IMR-90 (cell line): ENCODE measurements around the gene NPTX1. TPM values are rescaled to one million over a fixed set of nuclear protein-coding genes. Genes with fewer than 3 reads are reported as not detected.

ENCODE experiments used
- ATAC-seq: fragments of 200-7000 bp; cut with Tn5 transposase; 2 replicates; pipeline ENCODE4 v1.9.1; 2020; ENCODE audit warnings: low read depth, mild to moderate bottlenecking, moderate library complexity
- BruUV-seq: library from RNA; stranded (reverse); fragments of 400-500 nt; replicated peaks from 2 replicates; lab custom pipeline; 2021; lab: Mats Ljungman, UMichigan
- CTCF ChIA-PET: fragments of 300-600 bp; formaldehyde crosslinking; extraction: SDS; loops from one replicate; lab custom pipeline; 2021; ENCODE audit warnings: antibody characterized with exemption; lab: Yijun Ruan, JAX
- POLR2A ChIA-PET: fragments of 300-600 bp; sonication (Branson Sonifier 250); formaldehyde crosslinking; loops from one replicate; lab custom pipeline; 2022; ENCODE audit warnings: antibody characterized with exemption; ENCODE audit not compliant: unreplicated experiment; lab: Charles Lee
- DNase-seq: peaks from one replicate; pipeline ENCODE4 v3.0.0; 2013
- H2AFZ ChIP-seq: replicated peaks from 2 replicates; pipeline ENCODE3; 2013; ENCODE audit warnings: low read length, mild to moderate bottlenecking; ENCODE audit not compliant: poor library complexity
- H2AK5ac ChIP-seq: 2 replicates; pipeline ENCODE4 v1.6.1; 2013; ENCODE audit warnings: low read depth, low read length, inconsistent platforms
- H2AK9ac ChIP-seq: replicated peaks from 2 replicates; pipeline ENCODE3; 2013; ENCODE audit warnings: mild to moderate bottlenecking, low read depth, low read length, moderate library complexity; ENCODE audit not compliant: poor library complexity
- H2BK120ac ChIP-seq: 2 replicates; pipeline ENCODE4 v1.6.1; 2013; ENCODE audit warnings: low read depth, low read length, inconsistent platforms
- H2BK15ac ChIP-seq: 3 replicates; pipeline ENCODE4 v1.6.1; 2013; ENCODE audit warnings: low read depth, low read length, inconsistent platforms
- H2BK20ac ChIP-seq: 2 replicates; pipeline ENCODE4 v1.6.1; 2013; ENCODE audit warnings: low read depth, mild to moderate bottlenecking, inconsistent platforms, low read length, moderate library complexity
- H2BK5ac ChIP-seq: 2 replicates; pipeline ENCODE4 v1.6.1; 2013; ENCODE audit warnings: mild to moderate bottlenecking, low read depth, low read length, inconsistent platforms; ENCODE audit not compliant: poor library complexity, severe bottlenecking
- H3K14ac ChIP-seq: replicated peaks from 2 replicates; pipeline ENCODE4 v1.6.1; 2013; ENCODE audit warnings: low read depth, low read length, inconsistent platforms
- H3K18ac ChIP-seq: 2 replicates; pipeline ENCODE4 v1.6.1; 2013; ENCODE audit warnings: low read depth, low read length, control low read depth
- H3K23ac ChIP-seq: 2 replicates; pipeline ENCODE4 v1.6.1; 2013; ENCODE audit warnings: low read depth, low read length, inconsistent platforms
- H3K27ac ChIP-seq: 2 replicates; pipeline ENCODE4 v1.5.1; 2013; ENCODE audit warnings: mild to moderate bottlenecking, control low read depth, low read length; ENCODE audit not compliant: insufficient read depth
- H3K27me3 ChIP-seq: 2 replicates; pipeline ENCODE4 v1.6.1; 2013; ENCODE audit warnings: low read length; ENCODE audit not compliant: control insufficient read depth, insufficient read depth
- H3K36me3 ChIP-seq: 2 replicates; pipeline ENCODE4 v1.6.1; 2013; ENCODE audit warnings: low read length, mixed read lengths; ENCODE audit not compliant: control insufficient read depth, insufficient read depth
- H3K4ac ChIP-seq: 2 replicates; pipeline ENCODE4 v1.6.1; 2013; ENCODE audit warnings: low read depth, low read length, inconsistent platforms
- H3K4me1 ChIP-seq: 2 replicates; pipeline ENCODE4 v1.6.1; 2013; ENCODE audit warnings: low read length, mixed read lengths; ENCODE audit not compliant: control insufficient read depth, insufficient read depth
- H3K4me2 ChIP-seq: 2 replicates; pipeline ENCODE4 v1.6.1; 2013; ENCODE audit warnings: low read depth, mild to moderate bottlenecking, control low read depth, low read length, moderate library complexity
- H3K4me3 ChIP-seq: 2 replicates; pipeline ENCODE4 v1.5.1; 2013; ENCODE audit warnings: low read depth, mild to moderate bottlenecking, control low read depth, low read length, moderate library complexity; ENCODE audit not compliant: insufficient read depth
- H3K56ac ChIP-seq: 2 replicates; pipeline ENCODE4 v1.6.1; 2013; ENCODE audit warnings: low read length, inconsistent platforms; ENCODE audit not compliant: insufficient read depth; ENCODE audit errors: extremely low read depth
- H3K79me1 ChIP-seq, 2 experiments: 2 replicates each; pipeline ENCODE4 v1.6.1; 2013; ENCODE audit warnings: low read length in 2 of 2, inconsistent platforms in 1 of 2, low read depth in 1 of 2
- H3K9ac ChIP-seq: 2 replicates; pipeline ENCODE4 v1.6.1; 2013; ENCODE audit warnings: low read depth, low read length, control low read depth
- H3K9me1 ChIP-seq: 2 replicates; pipeline ENCODE4 v1.6.1; 2013; ENCODE audit warnings: low read length, inconsistent platforms; ENCODE audit not compliant: insufficient read depth
- H3K9me3 ChIP-seq: 2 replicates; pipeline ENCODE4 v1.6.1; 2013; ENCODE audit warnings: low read length; ENCODE audit not compliant: control insufficient read depth, insufficient read depth
- H4K20me1 ChIP-seq: 2 replicates; pipeline ENCODE4 v1.6.1; 2013; ENCODE audit warnings: low read length, inconsistent platforms; ENCODE audit not compliant: insufficient read depth
- H4K5ac ChIP-seq: 2 replicates; pipeline ENCODE4 v1.6.1; 2013; ENCODE audit warnings: mild to moderate bottlenecking, low read depth, low read length, control low read depth
- H4K8ac ChIP-seq, 2 experiments: 2 replicates each; pipeline ENCODE4 v1.6.1; 2013; ENCODE audit warnings: low read depth in 2 of 2, low read length in 2 of 2, control low read depth in 1 of 2, inconsistent platforms in 1 of 2
- H4K91ac ChIP-seq: 2 replicates; pipeline ENCODE4 v1.6.1; 2013; ENCODE audit warnings: low read depth, low read length, inconsistent platforms; ENCODE audit not compliant: insufficient read depth
- FOS ChIP-seq: fragments of 150-350 bp; IDR thresholded peaks from 2 replicates; pipeline ENCODE4 v1.6.1; 2016; ENCODE audit warnings: low read depth, low read length
- MAZ ChIP-seq: IDR thresholded peaks from 2 replicates; pipeline ENCODE4 v1.6.1; 2012; ENCODE audit warnings: low read depth, mild to moderate bottlenecking, low read length, improper control_type of control experiment, moderate library complexity, borderline replicate concordance
- RAD21 ChIP-seq: IDR thresholded peaks from 2 replicates; pipeline ENCODE4 v1.6.1; 2012; ENCODE audit warnings: low read length, improper control_type of control experiment
- RFX5 ChIP-seq: IDR thresholded peaks from 2 replicates; pipeline ENCODE4 v1.8.0; 2012; ENCODE audit warnings: low read depth, mild to moderate bottlenecking, low read length, moderate library complexity
- SMC3 ChIP-seq: fragments of 150-350 bp; IDR thresholded peaks from 2 replicates; pipeline ENCODE4 v1.6.1; 2016; ENCODE audit warnings: low read depth, mild to moderate bottlenecking, antibody characterized with exemption, low read length, moderate library complexity
- USF2 ChIP-seq: fragments of 150-350 bp; IDR thresholded peaks from 2 replicates; pipeline ENCODE4 v1.6.1; 2017; ENCODE audit warnings: mild to moderate bottlenecking, antibody characterized with exemption, low read length, low read depth
- WGBS, 2 experiments: methylation state at CpG; one replicate each; pipeline versions ENCODE4 v1.1.5 to v1.1.7; 2013; ENCODE audit warnings: missing lambda C conversion rate in 2 of 2; ENCODE audit not compliant: insufficient read length in 1 of 2; ENCODE audit errors: extremely low coverage in 2 of 2; 5-methylcytosine and 5-hydroxymethylcytosine counted together
- dilution Hi-C: fragments of 300-500 bp; cut with HindIII; formaldehyde crosslinking; loops from one replicate; pipeline ENCODE4 v1.14.3; 2018; ENCODE audit warnings: low sequenced_read_pairs; ENCODE audit not compliant: unreplicated experiment
- in situ Hi-C: fragments of 300-500 bp; cut with MboI; formaldehyde crosslinking; loops from 3 replicates; pipeline ENCODE4 v1.14.3; 2019; ENCODE audit warnings: low sequenced_read_pairs, inconsistent platforms, mixed read lengths
- intact Hi-C: fragments of 100-400 bp; cut with micrococcal nuclease; formaldehyde crosslinking; loops from 2 replicates; pipeline ENCODE4 v1.10.0; 2022
- polyA plus RNA-seq, 3 experiments: library from polyadenylated mRNA; depleted of rRNA; stranded (reverse); fragments of >200 nt; gene quantifications; 2 replicates each; pipeline ENCODE4 v1.2.3, GENCODE V29; 2012; ENCODE audit warnings: low replicate concordance in 1 of 3
- total RNA-seq: library from RNA; depleted of rRNA; stranded (reverse); fragments of >200 nt; gene quantifications from 2 replicates; pipeline ENCODE4 v1.2.3, GENCODE V29; 2012

The NPTX1 gene
- total and polyA plus RNA-seq, 2 of the 4 experiments (the other 2 are of a cell fraction) = 20.8 to 39.5 TPM

- intact Hi-C loops = no loop called here
- dilution Hi-C loops = no loop called here
- peaks cover 3% of the 10 kb centered on the region; the same call in 1 of the 2 replicates for H3K27me3 ChIP-seq
- H2BK20ac ChIP-seq = no peak overlapping the region
- H3K79me1 ChIP-seq = peaks cover 0 to 2% of the 10 kb centered on the region in 2 experiments; a peak in 1 of 4 replicates
- H3K27ac ChIP-seq = no peak overlapping the region
- CTCF ChIA-PET = no interaction called here
- H3K4me2 ChIP-seq = no peak overlapping the region
- H3K23ac ChIP-seq = no peak overlapping the region
- POLR2A ChIA-PET = no interaction called here
- no peak overlapping the region for H2AK5ac ChIP-seq
- no peak overlapping the region for H4K8ac ChIP-seq
- no peak overlapping the region for H3K9ac ChIP-seq
- no peak overlapping the region for H4K91ac ChIP-seq
- H2BK5ac ChIP-seq = no peak overlapping the region
- no TSS peak for BruUV-seq
- H2AK9ac ChIP-seq = peak overlapping the region; percentile 61
- no peak overlapping the region for H3K4ac ChIP-seq
- no peak for TF ChIP-seq MAZ
- no peak for TF ChIP-seq FOS
- TF ChIP-seq RAD21 = no peak
- no peak for TF ChIP-seq SMC3
- TF ChIP-seq RFX5 = no peak
- no peak for TF ChIP-seq USF2
- H3K4me3 ChIP-seq = no peak overlapping the region
- no peak overlapping the region for H3K56ac ChIP-seq
- H3K14ac ChIP-seq = no peak overlapping the region
- H2BK120ac ChIP-seq = no peak overlapping the region
- H2AFZ ChIP-seq = no peak overlapping the region
- ATAC-seq = no peak
- no peak for DNase-seq
- peaks cover 25% of the 10 kb centered on the region for H4K20me1 ChIP-seq
- no peak overlapping the region for H3K18ac ChIP-seq
- in situ Hi-C loops = no loop called here
- H2BK15ac ChIP-seq = no peak overlapping the region
- H4K5ac ChIP-seq = no peak overlapping the region
- 36% methylated on average over 5 of the region's 16 CpGs; no CpG with 5 or more reads in 1 of the 2 experiments for WGBS, 2 experiments
- no peaks in the 10 kb centered on the region for H3K9me1 ChIP-seq
- H3K4me1 ChIP-seq = no peaks in the 10 kb centered on the region
- H3K9me3 ChIP-seq = no peaks in the 10 kb centered on the region
- H3K36me3 ChIP-seq = peaks cover 6% of the 10 kb centered on the region; the same call in 1 of the 2 replicates
These were observed 8.2 kb downstream of the NPTX1 start for GRCh38 chr17:80468242-80468641.
